ENCODE measurements around the gene ZDHHC22. TPM values are rescaled to one million over a fixed set of nuclear protein-coding genes. Genes with fewer than 3 reads are reported as not detected.

ZDHHC22 gene
- total RNA-seq, 1 experiment from 2014 or later = 0.46 TPM

GRCh38 chr14:77186911-77187648 lies 45.5 kb upstream of the ZDHHC22 start:
- no peak for DNase-seq (ENCODE audit: low read depth, low spot score)
- BruUV-seq (replicated peaks) = no TSS peak
- Histone ChIP-seq H3K27me3 (ENCODE audit: control insufficient read depth, insufficient read depth, low read length) (no peaks in the 10 kb centered on the region), H3K27ac (ENCODE audit: low read length) (no peak overlapping the region), H3K4me3 (ENCODE audit: low read depth in 2 of 2, low read length in 2 of 2) (no peak overlapping the region), H3K4me1 (ENCODE audit: control insufficient read depth, insufficient read depth, low read length) (no peaks in the 10 kb centered on the region), H3K36me3 (ENCODE audit: control insufficient read depth, insufficient read depth, low read length) (no peaks in the 10 kb centered on the region; the same call in 1 of the 2 replicates), H3K9me3 (ENCODE audit: control insufficient read depth, insufficient read depth, low read depth, low read length) (no peaks in the 10 kb centered on the region)
- 0 out of 2 replicates have a peak, but pooled peaks have one; percentile 24 for ATAC-seq
- intact Hi-C loops (cut with micrococcal nuclease; ENCODE audit: unreplicated experiment) (no loop called here), in situ Hi-C loops (cut with HindIII; ENCODE audit: low pct_unique_long_range_greater_than_20kb, low sequenced_read_pairs) (no loop called here)
- TF ChIP-seq POLR2AphosphoS5 (IDR thresholded peaks at IDR 0.05; ENCODE audit: low read depth, low read length) (no peak), TCF7L2 (IDR thresholded peaks at IDR 0.05; ENCODE audit: low read depth, low read length) (no peak), REST (IDR thresholded peaks at IDR 0.05; ENCODE audit: insufficient read depth in 1 of 2, low read depth in 2 of 2, low read length in 1 of 2) (no peak), CTCF (IDR thresholded peaks at IDR 0.05) (no peak), SIN3A (IDR thresholded peaks at IDR 0.05; ENCODE audit: borderline replicate concordance, insufficient read depth, low read depth, low read length) (no peak)
- ChIA-PET POLR2A (no interaction called here), CTCF (no interaction called here)

- ChIA-PET POLR2A (no interaction called here), CTCF (no interaction called here)
- no peaks in the 10 kb centered on the region; the same call in 1 of the 2 replicates for H3K4me1 ChIP-seq (ENCODE audit: control insufficient read depth, insufficient read depth, low read length)
- H3K9me3 ChIP-seq (ENCODE audit: control insufficient read depth, insufficient read depth, low read depth, low read length) = no peaks in the 10 kb centered on the region
- no peaks in the 10 kb centered on the region; the same call in 1 of the 2 replicates for H3K36me3 ChIP-seq (ENCODE audit: control insufficient read depth, insufficient read depth, low read length)
- in situ Hi-C loops (cut with HindIII; ENCODE audit: low pct_unique_long_range_greater_than_20kb, low sequenced_read_pairs) (no loop called here), intact Hi-C loops (cut with micrococcal nuclease; ENCODE audit: unreplicated experiment) (no loop called here)
- H3K27me3 ChIP-seq (ENCODE audit: control insufficient read depth, insufficient read depth, low read length) = no peaks in the 10 kb centered on the region
- DNase-seq (ENCODE audit: low read depth, low spot score) (no peak), ATAC-seq (no peak)
- H3K27ac ChIP-seq (ENCODE audit: low read length) = no peak overlapping the region
- no peak overlapping the region for H3K4me3 ChIP-seq (ENCODE audit: low read depth in 2 of 2, low read length in 2 of 2)
- no TSS peak for BruUV-seq (replicated peaks)
- TF ChIP-seq TCF7L2 (IDR thresholded peaks at IDR 0.05; ENCODE audit: low read depth, low read length) (no peak), CTCF (IDR thresholded peaks at IDR 0.05) (no peak), REST (IDR thresholded peaks at IDR 0.05; ENCODE audit: insufficient read depth in 1 of 2, low read depth in 2 of 2, low read length in 1 of 2) (no peak), SIN3A (IDR thresholded peaks at IDR 0.05; ENCODE audit: borderline replicate concordance, insufficient read depth, low read depth, low read length) (no peak), POLR2AphosphoS5 (IDR thresholded peaks at IDR 0.05; ENCODE audit: low read depth, low read length) (no peak)
Measured at GRCh38 chr14:77185093-77185465, 43.5 kb upstream of the ZDHHC22 start.
